Uterus (tissue), 4 donors: ENCODE results near the gene PTPRG. TPM values are rescaled to one million over a fixed set of nuclear protein-coding genes. Genes with fewer than 3 reads are reported as not detected.

Experiments
- DNase-seq, 2 donors: peaks; one replicate each; pipeline ENCODE4 v3.0.0-alpha.2; 2019 to 2020
- H3K27ac ChIP-seq, 2 donors: fragments of 200-600 bp; sonication (generic); 1 replicate in 1 of 2; 2 replicates in 1 of 2; pipeline ENCODE4 v1.5.1; 2016 to 2018
- H3K27me3 ChIP-seq, 2 donors: fragments of 200-600 bp; sonication (generic); one replicate each; pipeline ENCODE4 v1.5.1; 2018 to 2019; ENCODE audit warnings: control low read depth in 1 of 2
- H3K36me3 ChIP-seq, 2 donors: fragments of 200-600 bp; sonication (generic); one replicate each; pipeline ENCODE4 v1.5.1; 2019; ENCODE audit warnings: control low read depth in 1 of 2
- H3K4me1 ChIP-seq, 2 donors: fragments of 200-600 bp; sonication (generic); one replicate each; pipeline ENCODE4 v1.5.1; 2018 to 2019; ENCODE audit warnings: control low read depth in 1 of 2
- H3K4me3 ChIP-seq, 2 donors: fragments of 200-600 bp; sonication (generic); 1 replicate in 1 of 2; 2 replicates in 1 of 2; pipeline ENCODE4 v1.5.1; 2018 to 2019; ENCODE audit warnings: mild to moderate bottlenecking in 1 of 2
- H3K9me3 ChIP-seq, 2 donors: fragments of 200-600 bp; sonication (generic); one replicate each; pipeline ENCODE4 v1.5.1; 2019; ENCODE audit warnings: control low read depth in 1 of 2
- POLR2A ChIP-seq, 2 donors: fragments of 450-650 bp; IDR thresholded peaks; one replicate each; pipeline ENCODE4 v1.6.1; 2016; ENCODE audit warnings: antibody characterized with exemption in 2 of 2, mild to moderate bottlenecking in 1 of 2, moderate library complexity in 1 of 2
- intact Hi-C: fragments of 100-400 bp; cut with DNase I; formaldehyde crosslinking; loops from one replicate; pipeline ENCODE4 v1.15.1; 2023; ENCODE audit warnings: low total_unique reads
- total RNA-seq, 4 donors: library from RNA; depleted of rRNA in 3 of 4; stranded (reverse); fragments of >200 nt in 3 of 4; gene quantifications; one replicate each; pipeline versions ENCODE4 v1.1.0 to v1.2.4, GENCODE V29; 2014 to 2023
- TF ChIP-seq, protein P1 (sequence below), 4 experiments: fragments of 200-600 bp in 2 of 4; fragments of 450-650 bp in 2 of 4; sonication (generic) in 2 of 4; IDR thresholded peaks; one replicate each; pipeline ENCODE4 v1.5.1; 2016 to 2019; ENCODE audit warnings: antibody characterized with exemption in 4 of 4, mild to moderate bottlenecking in 2 of 4, moderate library complexity in 1 of 4
- donor health status: DM: yes; HTN: yes; CAD: no.

Gene PTPRG
- total RNA-seq, 4 donors from 2014 or later, result 43.5 to 136 (median 62.6) TPM

GRCh38 chr3:61788623-61789507, 227.5 kb downstream of the PTPRG start:
- H3K4me3 ChIP-seq, result no peak overlapping the region
- H3K9me3 ChIP-seq, result no peaks in the 10 kb centered on the region
- no peaks in the 10 kb centered on the region for H3K36me3 ChIP-seq
- H3K27me3 ChIP-seq, result no peaks in the 10 kb centered on the region
- intact Hi-C loops, result no loop called here
- H3K27ac ChIP-seq, result no peak overlapping the region
- TF ChIP-seq POLR2A (IDR thresholded peaks at IDR 0.05), result no peak
- TF ChIP-seq, protein P1, sequence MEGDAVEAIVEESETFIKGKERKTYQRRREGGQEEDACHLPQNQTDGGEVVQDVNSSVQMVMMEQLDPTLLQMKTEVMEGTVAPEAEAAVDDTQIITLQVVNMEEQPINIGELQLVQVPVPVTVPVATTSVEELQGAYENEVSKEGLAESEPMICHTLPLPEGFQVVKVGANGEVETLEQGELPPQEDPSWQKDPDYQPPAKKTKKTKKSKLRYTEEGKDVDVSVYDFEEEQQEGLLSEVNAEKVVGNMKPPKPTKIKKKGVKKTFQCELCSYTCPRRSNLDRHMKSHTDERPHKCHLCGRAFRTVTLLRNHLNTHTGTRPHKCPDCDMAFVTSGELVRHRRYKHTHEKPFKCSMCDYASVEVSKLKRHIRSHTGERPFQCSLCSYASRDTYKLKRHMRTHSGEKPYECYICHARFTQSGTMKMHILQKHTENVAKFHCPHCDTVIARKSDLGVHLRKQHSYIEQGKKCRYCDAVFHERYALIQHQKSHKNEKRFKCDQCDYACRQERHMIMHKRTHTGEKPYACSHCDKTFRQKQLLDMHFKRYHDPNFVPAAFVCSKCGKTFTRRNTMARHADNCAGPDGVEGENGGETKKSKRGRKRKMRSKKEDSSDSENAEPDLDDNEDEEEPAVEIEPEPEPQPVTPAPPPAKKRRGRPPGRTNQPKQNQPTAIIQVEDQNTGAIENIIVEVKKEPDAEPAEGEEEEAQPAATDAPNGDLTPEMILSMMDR (IDR thresholded peaks at IDR 0.05), result no peak
- H3K4me1 ChIP-seq, result no peaks in the 10 kb centered on the region
- no peak for DNase-seq

DNA sequence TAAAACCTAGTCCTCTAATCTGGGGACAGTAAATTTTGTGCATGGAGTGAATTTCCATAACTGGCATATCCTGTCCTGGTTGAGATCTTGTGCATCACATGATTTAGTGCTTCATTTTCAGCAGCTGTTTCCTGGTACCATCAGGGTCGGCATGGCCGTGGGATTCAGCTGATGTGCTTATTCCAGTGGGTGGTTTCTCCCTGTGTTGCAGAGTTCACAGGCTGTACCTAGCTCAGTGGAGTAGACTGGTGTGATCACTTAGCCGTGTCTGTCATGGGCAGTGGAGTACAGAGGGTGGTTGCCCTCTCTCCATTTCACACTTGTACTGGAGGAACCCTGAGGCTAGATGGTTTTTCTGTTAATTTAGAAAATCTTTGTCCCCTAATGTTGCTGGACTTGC, 228.5 kb downstream of the PTPRG start:
- no peak for DNase-seq
- no peak overlapping the region for H3K27ac ChIP-seq
- no peaks in the 10 kb centered on the region for H3K4me1 ChIP-seq
- no peaks in the 10 kb centered on the region for H3K9me3 ChIP-seq
- H3K36me3 ChIP-seq, result no peaks in the 10 kb centered on the region
- no peak overlapping the region for H3K4me3 ChIP-seq
- H3K27me3 ChIP-seq, result no peaks in the 10 kb centered on the region
- no peak for TF ChIP-seq POLR2A (IDR thresholded peaks at IDR 0.05)
- TF ChIP-seq, protein P1 (IDR thresholded peaks at IDR 0.05), result no peak
- intact Hi-C loops, result no loop called here

- TF ChIP-seq POLR2A (IDR thresholded peaks at IDR 0.05), result no peak
- Histone ChIP-seq H3K4me3 (no peak overlapping the region), H3K4me1 (no peaks in the 10 kb centered on the region), H3K27me3 (no peaks in the 10 kb centered on the region), H3K36me3 (no peaks in the 10 kb centered on the region), H3K9me3 (no peaks in the 10 kb centered on the region), H3K27ac (no peak overlapping the region)
- DNase-seq, result no peak
- intact Hi-C loops, result no loop called here
Measured at GRCh38 chr3:61790411-61790810, 229.0 kb downstream of the PTPRG start.

- no peak for DNase-seq
- Histone ChIP-seq H3K27me3 (no peaks in the 10 kb centered on the region), H3K36me3 (no peaks in the 10 kb centered on the region), H3K4me3 (no peak overlapping the region), H3K4me1 (no peaks in the 10 kb centered on the region), H3K9me3 (no peaks in the 10 kb centered on the region), H3K27ac (no peak overlapping the region)
- intact Hi-C loops, result no loop called here
- no peak for TF ChIP-seq POLR2A (IDR thresholded peaks at IDR 0.05)
- TF ChIP-seq, protein P1 (IDR thresholded peaks at IDR 0.05), result no peak
Measured at GRCh38 chr3:61793056-61793455, 231.7 kb downstream of the PTPRG start.

GRCh38 chr3:61793521-61793920, 232.2 kb downstream of the PTPRG start:
- H3K36me3 ChIP-seq, result no peaks in the 10 kb centered on the region
- intact Hi-C loops, result no loop called here
- H3K27me3 ChIP-seq, result no peaks in the 10 kb centered on the region
- no peaks in the 10 kb centered on the region for H3K4me1 ChIP-seq
- no peak for DNase-seq
- H3K27ac ChIP-seq, result no peak overlapping the region
- no peak overlapping the region for H3K4me3 ChIP-seq
- no peaks in the 10 kb centered on the region for H3K9me3 ChIP-seq
- TF ChIP-seq, protein P1 (IDR thresholded peaks at IDR 0.05), result no peak
- TF ChIP-seq POLR2A (IDR thresholded peaks at IDR 0.05), result no peak
